ENCODE measurements around the gene SRC.

SRC gene

GRCh38 chr20:37382482-37383120 lies 36.7 kb downstream of the SRC start:
- POLR2A ChIA-PET (ENCODE audit: low non-redundant PET) = no interaction called here
- no peak for DNase-seq (ENCODE audit: low spot score)
- peak overlapping the region; percentile 69 for H3K27ac ChIP-seq
- CTCF ChIA-PET = interaction anchor here (0.5 to 1.0 kb wide), 2 partner anchors 12 to 1041 kb away, joined by 3 read pairs; no protein-coding TSS in a partner anchor
- TF ChIP-seq CTCF (conservative IDR thresholded peaks at IDR 0.05; ENCODE audit: low read depth) = no peak

- peak overlapping the region; percentile 69 for H3K27ac ChIP-seq
- no peak for TF ChIP-seq CTCF (conservative IDR thresholded peaks at IDR 0.05; ENCODE audit: low read depth)
- ChIA-PET CTCF (interaction anchor here (0.5 to 1.1 kb wide), 7 partner anchors 70 to 1041 kb away, joined by 3 to 4 read pairs (median 3); no protein-coding TSS in a partner anchor), POLR2A (ENCODE audit: low non-redundant PET) (interaction anchor here (0.6 kb wide), 1 partner anchor 105 kb away, joined by 7 read pairs; no protein-coding TSS in a partner anchor)
- peak; percentile 84 for DNase-seq (ENCODE audit: low spot score)
Observed at GRCh38 chr20:37383229-37383989, 37.5 kb downstream of the SRC start.

- ChIA-PET POLR2A (ENCODE audit: low non-redundant PET) (no interaction called here), CTCF (interaction anchor here (0.6 to 1.6 kb wide), 11 partner anchors 12 to 253 kb away, joined by 3 to 12 read pairs (median 5); no protein-coding TSS in a partner anchor)
- peak; percentile 98 for TF ChIP-seq CTCF (conservative IDR thresholded peaks at IDR 0.05; ENCODE audit: low read depth)
- H3K27ac ChIP-seq = peak overlapping the region; percentile 69
- peak; percentile 75 for DNase-seq (ENCODE audit: low spot score)
Observed at GRCh38 chr20:37384683-37385174, 38.8 kb downstream of the SRC start.

GRCh38 chr20:37385176-37385575 lies 39.2 kb downstream of the SRC start:
- CTCF ChIA-PET = interaction anchor here (0.6 to 1.6 kb wide), 10 partner anchors 12 to 253 kb away, joined by 3 to 12 read pairs (median 5); no protein-coding TSS in a partner anchor
- TF ChIP-seq CTCF (conservative IDR thresholded peaks at IDR 0.05; ENCODE audit: low read depth) = no peak
- H3K27ac ChIP-seq = peak overlapping the region; percentile 69
- no peak for DNase-seq (ENCODE audit: low spot score)
- POLR2A ChIA-PET (ENCODE audit: low non-redundant PET) = no interaction called here

- TF ChIP-seq CTCF (conservative IDR thresholded peaks at IDR 0.05; ENCODE audit: low read depth) = no peak
- DNase-seq (ENCODE audit: low spot score) = no peak
- peak overlapping the region; percentile 5; the same call in 1 of the 2 replicates for H3K27ac ChIP-seq
- ChIA-PET POLR2A (ENCODE audit: low non-redundant PET) (no interaction called here), CTCF (interaction anchor here (0.6 to 1.6 kb wide), 7 partner anchors 11 to 103 kb away, joined by 3 to 8 read pairs (median 5); no protein-coding TSS in a partner anchor)
Observed at GRCh38 chr20:37385659-37386504, 39.9 kb downstream of the SRC start.

Measured in RWPE1 (cell line).